Measurements from ENCODE around the gene MBP. TPM values are rescaled to one million over a fixed set of nuclear protein-coding genes. Genes with fewer than 3 reads are reported as not detected.

The MBP gene
- polyA plus RNA-seq, 4 donors, result 14.3 to 34.3 (median 23.0) TPM

DNA sequence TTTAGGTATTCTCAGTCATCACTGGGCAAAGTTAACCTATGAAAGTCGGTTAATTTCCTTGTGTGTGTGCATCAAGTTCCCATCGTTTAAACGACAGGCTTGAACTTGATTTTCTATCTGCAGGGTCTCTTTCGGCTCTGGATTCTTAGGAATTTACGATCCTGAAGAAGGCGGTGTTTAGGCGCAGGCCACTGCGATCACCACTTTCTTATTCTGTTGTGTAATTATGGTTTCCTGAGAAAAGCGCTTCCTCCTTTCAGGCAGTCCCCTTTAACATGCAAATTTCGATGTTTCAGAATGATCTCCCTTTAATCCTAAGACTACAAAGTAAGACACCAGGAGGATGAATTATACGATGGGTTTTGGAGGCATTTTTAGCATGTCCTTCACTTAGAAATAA is 27.9 kb upstream of the MBP start:
- Histone ChIP-seq H3K4me3 (ENCODE audit: low read depth in 1 of 3, low read length in 3 of 3) (no peak overlapping the region), H3K36me3 (ENCODE audit: control insufficient read depth in 3 of 3, insufficient read depth in 2 of 3, low read depth in 1 of 3, low read length in 3 of 3) (no peaks in the 10 kb centered on the region), H3K9me3 (ENCODE audit: control insufficient read depth in 2 of 2, insufficient read depth in 1 of 2, low read depth in 1 of 2, low read length in 1 of 2) (no peaks in the 10 kb centered on the region), H3K4me1 (ENCODE audit: control insufficient read depth in 3 of 3, insufficient read depth in 2 of 3, low read depth in 1 of 3, low read length in 2 of 3) (no peaks in the 10 kb centered on the region), H3K27me3 (ENCODE audit: control insufficient read depth in 3 of 3, insufficient read depth in 3 of 3, low read length in 3 of 3) (peaks cover 0 to 2% (median 0%) of the 10 kb centered on the region in 3 donors), H3K27ac (ENCODE audit: low read depth in 1 of 3, low read length in 2 of 3) (no peak overlapping the region)
- FAIRE-seq (no peak), DNase-seq (no peak)
- WGBS, 3 donors, result 47 to 64% (median 56%) methylated on average over 11 of the region's 11 CpGs

DNA sequence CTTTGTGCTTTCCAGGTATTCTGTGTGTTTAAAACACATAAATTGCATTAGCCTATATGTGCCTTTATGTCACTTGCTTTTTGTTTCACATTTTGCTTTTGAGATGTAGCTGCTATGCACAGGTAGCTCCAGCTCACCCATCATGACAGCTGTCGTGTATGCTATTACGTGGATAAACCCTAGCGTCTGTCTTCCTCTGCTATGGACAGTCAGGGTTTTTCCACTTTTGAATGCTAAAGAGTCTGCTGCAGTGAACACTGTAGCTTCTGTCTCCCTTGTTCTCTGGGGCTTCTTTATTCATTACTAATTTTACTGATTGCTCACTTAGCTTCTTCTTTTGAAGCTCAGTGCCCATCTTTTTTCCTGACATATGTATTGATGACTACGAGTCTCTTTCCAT is 24.7 kb upstream of the MBP start:
- Histone ChIP-seq H3K27me3 (ENCODE audit: control insufficient read depth in 3 of 3, insufficient read depth in 3 of 3, low read length in 3 of 3) (no peaks in the 10 kb centered on the region), H3K9me3 (ENCODE audit: control insufficient read depth in 2 of 2, insufficient read depth in 1 of 2, low read depth in 1 of 2, low read length in 1 of 2) (peaks cover 0 to 5% of the 10 kb centered on the region in 2 donors), H3K36me3 (ENCODE audit: control insufficient read depth in 3 of 3, insufficient read depth in 2 of 3, low read depth in 1 of 3, low read length in 3 of 3) (no peaks in the 10 kb centered on the region), H3K27ac (ENCODE audit: low read depth in 1 of 3, low read length in 2 of 3) (no peak overlapping the region), H3K4me3 (ENCODE audit: low read depth in 1 of 3, low read length in 3 of 3) (no peak overlapping the region), H3K4me1 (ENCODE audit: control insufficient read depth in 3 of 3, insufficient read depth in 2 of 3, low read depth in 1 of 3, low read length in 2 of 3) (no peaks in the 10 kb centered on the region)
- FAIRE-seq (no peak), DNase-seq (no peak)
- WGBS, 3 donors, result 86 to 90% (median 87%) methylated on average over 4 of the region's 4 CpGs

DNA sequence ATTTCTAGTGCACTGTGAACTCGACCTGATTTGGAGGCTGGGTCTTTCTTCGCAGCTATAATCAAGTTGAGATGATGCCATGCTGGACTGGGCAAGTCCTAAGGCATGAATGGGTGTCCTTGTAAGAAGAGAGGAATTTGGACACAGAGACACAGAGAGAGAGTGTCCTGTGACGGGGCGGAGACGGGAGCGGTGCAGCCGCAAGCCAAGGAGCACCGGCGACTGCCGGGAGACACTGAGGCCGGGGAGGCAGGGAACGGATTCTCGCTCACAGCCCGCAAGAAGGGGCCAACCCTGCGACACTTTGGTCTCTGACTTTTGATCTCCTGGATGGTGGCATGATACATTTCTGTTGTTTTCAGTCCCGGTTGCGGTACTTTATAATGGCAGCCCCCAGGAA is 22.4 kb upstream of the MBP start:
- Histone ChIP-seq H3K36me3 (ENCODE audit: control insufficient read depth in 3 of 3, insufficient read depth in 2 of 3, low read depth in 1 of 3, low read length in 3 of 3) (no peaks in the 10 kb centered on the region), H3K4me3 (ENCODE audit: low read depth in 1 of 3, low read length in 3 of 3) (no peak overlapping the region), H3K9me3 (ENCODE audit: control insufficient read depth in 2 of 2, insufficient read depth in 1 of 2, low read depth in 1 of 2, low read length in 1 of 2) (peaks cover 0 to 5% of the 10 kb centered on the region in 2 donors), H3K27me3 (ENCODE audit: control insufficient read depth in 3 of 3, insufficient read depth in 3 of 3, low read length in 3 of 3) (no peaks in the 10 kb centered on the region), H3K27ac (ENCODE audit: low read depth in 1 of 3, low read length in 2 of 3) (no peak overlapping the region), H3K4me1 (ENCODE audit: control insufficient read depth in 3 of 3, insufficient read depth in 2 of 3, low read depth in 1 of 3, low read length in 2 of 3) (no peaks in the 10 kb centered on the region)
- DNase-seq (no peak), FAIRE-seq (no peak)
- 83 to 88% (median 85%) methylated on average over 17 of the region's 17 CpGs for WGBS, 3 donors

DNA sequence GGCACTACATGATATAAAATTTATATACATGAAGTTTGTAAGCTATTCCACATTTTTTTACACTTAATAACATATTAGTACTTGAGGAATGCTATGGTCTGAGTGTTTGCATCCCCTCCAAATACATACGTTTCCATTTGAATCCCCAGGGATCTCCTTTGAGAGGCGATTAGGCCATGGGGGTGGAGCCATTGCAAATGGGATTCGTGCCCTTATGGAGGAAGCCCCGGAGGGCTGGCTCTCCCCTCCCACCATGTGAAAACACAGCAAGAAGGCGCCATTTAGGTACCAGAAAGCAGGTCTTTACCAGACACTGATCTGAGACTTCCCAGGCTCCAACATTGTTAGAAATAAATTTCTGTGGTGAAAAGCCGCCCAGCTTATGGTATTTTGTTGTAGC is 20.8 kb upstream of the MBP start:
- peaks cover 0 to 5% of the 10 kb centered on the region in 2 donors for H3K9me3 ChIP-seq (ENCODE audit: control insufficient read depth in 2 of 2, insufficient read depth in 1 of 2, low read depth in 1 of 2, low read length in 1 of 2)
- WGBS, 3 donors, result 75 to 86% (median 85%) methylated on average over 6 of the region's 6 CpGs
- FAIRE-seq, result no peak

DNA sequence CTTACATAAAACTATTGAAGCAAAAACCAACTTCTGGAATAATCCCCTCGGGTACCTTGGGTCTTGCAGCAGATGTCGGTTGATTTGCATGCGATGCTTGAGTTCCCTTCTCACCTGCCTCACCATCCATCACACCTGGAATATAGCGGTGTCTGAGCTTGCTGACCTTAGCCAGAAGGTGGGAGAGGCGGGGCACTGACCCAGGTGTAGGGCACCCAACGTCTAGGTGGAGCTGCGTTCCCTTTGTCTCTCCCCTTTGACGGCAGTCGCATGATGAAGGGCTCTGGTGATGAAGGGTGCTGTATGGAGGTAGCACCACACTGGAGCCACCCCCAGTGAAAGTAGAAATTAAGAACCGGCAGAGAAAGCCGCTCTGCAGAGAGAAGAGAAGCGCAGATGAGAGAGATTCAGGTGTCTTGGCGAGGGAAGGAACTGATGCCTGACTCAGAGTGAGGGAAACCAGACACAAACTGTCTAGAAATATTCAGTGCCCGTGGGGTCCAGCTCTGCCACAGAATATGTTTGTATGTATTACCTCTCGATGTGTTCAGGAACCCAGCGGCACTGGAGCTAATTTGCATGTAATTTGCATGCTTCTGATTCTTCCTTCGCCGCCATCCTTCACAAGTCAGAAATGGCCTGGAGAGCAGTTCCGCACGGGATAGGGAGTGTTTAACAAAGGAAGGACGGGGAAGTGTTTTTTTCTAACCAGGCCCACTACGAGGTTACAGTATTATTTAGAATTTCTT is 19.4 kb upstream of the MBP start:
- Histone ChIP-seq H3K9me3 (ENCODE audit: control insufficient read depth in 2 of 2, insufficient read depth in 1 of 2, low read depth in 1 of 2, low read length in 1 of 2) (peaks cover 0 to 5% of the 10 kb centered on the region in 2 donors), H3K36me3 (ENCODE audit: control insufficient read depth in 3 of 3, insufficient read depth in 2 of 3, low read depth in 1 of 3, low read length in 3 of 3) (no peaks in the 10 kb centered on the region), H3K4me3 (ENCODE audit: low read depth in 1 of 3, low read length in 3 of 3) (no peak overlapping the region), H3K27ac (ENCODE audit: low read depth in 1 of 3, low read length in 2 of 3) (no peak overlapping the region), H3K4me1 (ENCODE audit: control insufficient read depth in 3 of 3, insufficient read depth in 2 of 3, low read depth in 1 of 3, low read length in 2 of 3) (no peaks in the 10 kb centered on the region), H3K27me3 (ENCODE audit: control insufficient read depth in 3 of 3, insufficient read depth in 3 of 3, low read length in 3 of 3) (no peaks in the 10 kb centered on the region)
- FAIRE-seq (no peak), DNase-seq (no peak)
- WGBS, 3 donors, result 88% methylated on average over 22 of the region's 22 CpGs

More for the DNA sequence above, 20.8 kb upstream of the MBP start:
- Histone ChIP-seq H3K36me3 (ENCODE audit: control insufficient read depth in 3 of 3, insufficient read depth in 2 of 3, low read depth in 1 of 3, low read length in 3 of 3) (no peaks in the 10 kb centered on the region), H3K4me1 (ENCODE audit: control insufficient read depth in 3 of 3, insufficient read depth in 2 of 3, low read depth in 1 of 3, low read length in 2 of 3) (no peaks in the 10 kb centered on the region), H3K27me3 (ENCODE audit: control insufficient read depth in 3 of 3, insufficient read depth in 3 of 3, low read length in 3 of 3) (no peaks in the 10 kb centered on the region), H3K4me3 (ENCODE audit: low read depth in 1 of 3, low read length in 3 of 3) (no peak overlapping the region), H3K27ac (ENCODE audit: low read depth in 1 of 3, low read length in 2 of 3) (no peak overlapping the region)
- DNase-seq, result no peak

DNA sequence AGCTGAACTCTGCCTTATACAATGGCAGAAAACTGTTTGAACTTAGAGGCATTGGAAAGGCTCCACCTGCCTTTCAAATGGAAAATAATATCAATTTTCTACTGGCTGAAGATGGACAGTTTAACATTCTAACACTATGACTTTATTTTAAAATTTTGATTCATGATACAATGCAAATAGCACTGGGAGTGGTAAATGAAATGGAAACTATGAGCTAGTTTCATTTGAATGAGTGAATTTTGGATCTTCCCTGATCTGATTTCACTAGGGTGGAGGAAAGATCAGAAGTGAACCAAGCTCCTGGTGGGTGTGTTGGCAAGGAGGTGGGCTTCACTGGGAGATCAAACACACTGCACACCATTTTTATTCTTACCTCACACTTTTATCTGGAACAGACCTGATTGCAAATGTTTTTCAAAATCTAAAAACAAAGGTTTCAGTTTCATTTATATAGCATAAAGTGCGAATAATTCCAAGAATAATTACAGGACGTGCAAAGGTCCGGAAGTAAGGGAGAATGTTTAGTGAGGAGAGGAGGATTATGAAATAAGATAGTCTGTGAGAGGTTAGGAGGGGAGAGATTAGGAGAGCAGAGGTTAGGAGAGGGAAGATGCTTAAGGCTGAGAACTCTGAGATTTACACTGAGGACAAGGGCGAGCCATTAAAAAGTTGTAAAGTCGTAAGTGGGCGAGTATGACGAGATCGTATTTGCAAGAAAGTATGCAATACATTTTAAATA is 18.6 kb upstream of the MBP start:
- no peak for DNase-seq
- no peak for FAIRE-seq
- Histone ChIP-seq H3K9me3 (ENCODE audit: control insufficient read depth in 2 of 2, insufficient read depth in 1 of 2, low read depth in 1 of 2, low read length in 1 of 2) (peaks cover 0 to 5% of the 10 kb centered on the region in 2 donors), H3K27ac (ENCODE audit: low read depth in 1 of 3, low read length in 2 of 3) (no peak overlapping the region), H3K4me1 (ENCODE audit: control insufficient read depth in 3 of 3, insufficient read depth in 2 of 3, low read depth in 1 of 3, low read length in 2 of 3) (no peaks in the 10 kb centered on the region), H3K36me3 (ENCODE audit: control insufficient read depth in 3 of 3, insufficient read depth in 2 of 3, low read depth in 1 of 3, low read length in 3 of 3) (no peaks in the 10 kb centered on the region), H3K4me3 (ENCODE audit: low read depth in 1 of 3, low read length in 3 of 3) (no peak overlapping the region), H3K27me3 (ENCODE audit: control insufficient read depth in 3 of 3, insufficient read depth in 3 of 3, low read length in 3 of 3) (no peaks in the 10 kb centered on the region)
- WGBS, 3 donors, result 69 to 73% (median 72%) methylated on average over 8 of the region's 8 CpGs

DNA sequence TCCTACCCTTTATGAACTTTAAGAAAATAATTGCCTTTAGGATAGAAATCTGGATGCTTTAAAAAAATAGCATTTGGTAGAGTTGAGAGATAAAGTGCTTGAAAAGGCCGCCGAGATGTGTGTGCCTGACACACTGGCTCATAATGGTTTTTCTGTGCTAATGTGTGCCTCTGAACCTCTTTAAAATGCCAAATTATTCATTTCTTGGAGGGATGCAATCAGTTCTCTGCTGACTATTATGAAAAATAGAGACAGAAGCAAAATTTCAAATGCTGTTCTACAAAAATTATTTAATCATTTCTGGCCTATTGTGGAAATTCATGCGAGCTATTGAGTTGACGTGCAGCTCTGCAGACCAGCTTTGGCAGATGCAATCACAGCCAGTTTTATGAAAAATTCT is 18.0 kb upstream of the MBP start:
- no peak for FAIRE-seq
- no peaks in the 10 kb centered on the region for H3K27me3 ChIP-seq (ENCODE audit: control insufficient read depth in 3 of 3, insufficient read depth in 3 of 3, low read length in 3 of 3)
- no peak for DNase-seq
- 76 to 92% (median 91%) methylated on average over 4 of the region's 4 CpGs for WGBS, 3 donors
- H3K27ac ChIP-seq (ENCODE audit: low read depth in 1 of 3, low read length in 2 of 3), result no peak overlapping the region
- peaks cover 0 to 5% of the 10 kb centered on the region in 2 donors for H3K9me3 ChIP-seq (ENCODE audit: control insufficient read depth in 2 of 2, insufficient read depth in 1 of 2, low read depth in 1 of 2, low read length in 1 of 2)
- H3K4me3 ChIP-seq (ENCODE audit: low read depth in 1 of 3, low read length in 3 of 3), result no peak overlapping the region
- H3K4me1 ChIP-seq (ENCODE audit: control insufficient read depth in 3 of 3, insufficient read depth in 2 of 3, low read depth in 1 of 3, low read length in 2 of 3), result no peaks in the 10 kb centered on the region
- H3K36me3 ChIP-seq (ENCODE audit: control insufficient read depth in 3 of 3, insufficient read depth in 2 of 3, low read depth in 1 of 3, low read length in 3 of 3), result no peaks in the 10 kb centered on the region

DNA sequence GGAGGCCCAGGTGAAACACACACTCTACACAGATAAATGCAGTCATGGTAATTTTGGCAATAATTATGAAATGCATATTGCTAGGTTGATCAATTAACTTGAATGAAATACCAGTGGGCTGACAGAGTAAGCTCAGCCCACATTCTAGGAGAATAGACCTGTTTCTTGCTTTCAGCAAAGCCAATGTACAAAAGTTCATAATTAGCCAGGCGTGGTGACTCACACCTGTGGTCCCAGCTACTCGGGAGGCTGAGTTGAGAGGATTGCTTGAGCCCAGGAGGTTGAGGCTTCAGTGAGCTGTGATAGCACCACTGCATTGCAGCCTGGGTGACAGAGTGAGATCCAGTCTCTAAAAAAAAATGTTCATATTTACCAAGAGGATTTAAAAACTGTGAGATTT is 15.7 kb upstream of the MBP start:
- H3K27ac ChIP-seq (ENCODE audit: low read depth in 1 of 3, low read length in 2 of 3), result no peak overlapping the region
- FAIRE-seq, result no peak
- H3K9me3 ChIP-seq (ENCODE audit: control insufficient read depth in 2 of 2, insufficient read depth in 1 of 2, low read depth in 1 of 2, low read length in 1 of 2), result peaks cover 0 to 6% of the 10 kb centered on the region in 2 donors
- WGBS, 3 donors, result 61 to 81% (median 81%) methylated on average over 2 of the region's 2 CpGs
- no peaks in the 10 kb centered on the region for H3K27me3 ChIP-seq (ENCODE audit: control insufficient read depth in 3 of 3, insufficient read depth in 3 of 3, low read length in 3 of 3)
- DNase-seq, result no peak
- H3K36me3 ChIP-seq (ENCODE audit: control insufficient read depth in 3 of 3, insufficient read depth in 2 of 3, low read depth in 1 of 3, low read length in 3 of 3), result no peaks in the 10 kb centered on the region
- no peak overlapping the region for H3K4me3 ChIP-seq (ENCODE audit: low read depth in 1 of 3, low read length in 3 of 3)
- no peaks in the 10 kb centered on the region for H3K4me1 ChIP-seq (ENCODE audit: control insufficient read depth in 3 of 3, insufficient read depth in 2 of 3, low read depth in 1 of 3, low read length in 2 of 3)

Measured in small intestine (tissue), 7 donors.